ENCODE results near the gene UBE2J2. TPM values are rescaled to one million over a fixed set of nuclear protein-coding genes. Genes with fewer than 3 reads are reported as not detected.

UBE2J2 gene
- total and polyA plus RNA-seq, 2 of the 4 experiments (the other 2 are of a cell fraction): 20.6 to 67.5 TPM

DNA sequence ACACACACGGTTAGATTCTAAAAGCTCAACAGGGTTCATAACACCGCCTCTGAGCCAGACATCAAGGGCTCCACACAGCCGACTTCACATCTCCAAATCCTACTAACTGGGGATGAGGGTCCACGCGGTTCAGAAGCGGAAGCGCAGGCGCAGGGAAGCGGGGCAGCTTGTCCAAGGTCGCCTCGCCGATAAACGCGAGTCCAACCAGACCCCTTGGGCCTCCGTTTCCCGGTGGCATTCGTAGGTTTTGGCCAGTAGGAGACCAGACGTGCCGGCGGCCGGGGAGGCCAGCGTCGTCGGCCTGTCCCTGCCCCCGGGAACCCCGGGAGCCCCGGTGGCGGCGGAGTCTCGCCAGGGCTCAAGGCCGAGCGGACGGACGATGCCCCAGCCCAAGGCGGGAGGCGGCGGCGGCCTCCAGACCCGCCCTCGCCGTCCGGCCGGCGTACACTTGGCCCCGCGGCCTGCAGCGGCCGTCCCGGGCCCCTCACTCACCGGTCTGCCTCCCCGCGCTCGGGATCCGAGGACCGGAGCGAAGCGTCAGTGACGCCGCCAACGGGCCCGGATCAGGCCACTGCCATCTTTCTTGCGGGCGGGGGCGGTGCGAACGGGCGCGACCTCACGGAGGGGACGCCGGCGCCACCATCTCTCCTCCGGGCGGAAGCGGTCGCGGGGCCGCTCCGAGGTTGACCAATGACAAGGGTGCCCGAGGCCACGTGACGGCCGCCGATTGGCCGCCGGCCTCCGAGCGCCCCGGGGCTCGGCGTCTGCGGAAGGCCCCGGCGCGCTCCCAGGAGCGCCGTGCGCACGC, 42.0 kb downstream of the UBE2J2 start, which contains the start of gene SDF4 (continued):
- peak; percentile 9; the same call in 1 of the 2 replicates for TF ChIP-seq FOS (IDR thresholded peaks at IDR 0.05; ENCODE audit: low read depth, low read length)
- no peak for TF ChIP-seq CEBPB (IDR thresholded peaks at IDR 0.05; ENCODE audit: low read depth, low read length)
- TF ChIP-seq, protein P1, sequence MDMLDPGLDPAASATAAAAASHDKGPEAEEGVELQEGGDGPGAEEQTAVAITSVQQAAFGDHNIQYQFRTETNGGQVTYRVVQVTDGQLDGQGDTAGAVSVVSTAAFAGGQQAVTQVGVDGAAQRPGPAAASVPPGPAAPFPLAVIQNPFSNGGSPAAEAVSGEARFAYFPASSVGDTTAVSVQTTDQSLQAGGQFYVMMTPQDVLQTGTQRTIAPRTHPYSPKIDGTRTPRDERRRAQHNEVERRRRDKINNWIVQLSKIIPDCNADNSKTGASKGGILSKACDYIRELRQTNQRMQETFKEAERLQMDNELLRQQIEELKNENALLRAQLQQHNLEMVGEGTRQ (IDR thresholded peaks at IDR 0.05; ENCODE audit: low read depth, low read length): peak; percentile 99
- no peak for TF ChIP-seq CHD1 (IDR thresholded peaks at IDR 0.05; ENCODE audit: low read depth, low read length)
- TF ChIP-seq BHLHE40 (IDR thresholded peaks at IDR 0.05; ENCODE audit: low read depth, low read length): no peak
- TF ChIP-seq MXI1 (IDR thresholded peaks at IDR 0.05; ENCODE audit: borderline replicate concordance, low read depth, low read length): peak; percentile 47; the same call in 1 of the 2 replicates
- 0 out of 2 replicates have a peak, but pooled peaks have one; percentile 1 for TF ChIP-seq RAD21 (IDR thresholded peaks at IDR 0.05; ENCODE audit: low read length)

All from IMR-90 (cell line).